Retinal pigment epithelial cell (primary cell): Measurements from ENCODE around the gene SCN11A.

Source experiments
- DNase-seq: peaks from one replicate; pipeline ENCODE4 v3.0.0-alpha.2; 2010; ENCODE audit warnings: low read depth
- H3K4me3 ChIP-seq: 2 replicates; pipeline ENCODE4 v1.5.1; 2011; ENCODE audit warnings: mild to moderate bottlenecking, low read length, control low read depth, moderate library complexity
- CTCF ChIP-seq: conservative IDR thresholded peaks from 2 replicates; pipeline ENCODE4 v1.5.1; 2011; ENCODE audit warnings: low read depth, low read length, control low read depth, inconsistent platforms

The SCN11A gene

GRCh38 chr3:39050029-39050428, 1.7 kb downstream of the SCN11A start:
- H3K4me3 ChIP-seq, result no peak overlapping the region
- no peak for DNase-seq
- TF ChIP-seq CTCF, result no peak

- no peak overlapping the region for H3K4me3 ChIP-seq
- TF ChIP-seq CTCF, result no peak
- no peak for DNase-seq
Measured at GRCh38 chr3:39038165-39038564, 13.6 kb downstream of the SCN11A start.

GRCh38 chr3:39029556-39029955, 22.2 kb downstream of the SCN11A start:
- H3K4me3 ChIP-seq, result no peak overlapping the region
- no peak for DNase-seq

GRCh38 chr3:39028546-39028945, 23.2 kb downstream of the SCN11A start:
- no peak for TF ChIP-seq CTCF
- H3K4me3 ChIP-seq, result no peak overlapping the region
- DNase-seq, result no peak

More at GRCh38 chr3:39029556-39029955, 22.2 kb downstream of the SCN11A start:
- TF ChIP-seq CTCF, result no peak

- no peak for DNase-seq
- TF ChIP-seq CTCF, result no peak
- H3K4me3 ChIP-seq, result no peak overlapping the region
Measured at GRCh38 chr3:39025222-39025970, 26.3 kb downstream of the SCN11A start.

- no peak for TF ChIP-seq CTCF
- no peak overlapping the region for H3K4me3 ChIP-seq
- no peak for DNase-seq
Measured at GRCh38 chr3:39024497-39024896, 27.2 kb downstream of the SCN11A start.

GRCh38 chr3:39022286-39022630, 29.5 kb downstream of the SCN11A start:
- H3K4me3 ChIP-seq, result no peak overlapping the region
- DNase-seq, result no peak
- no peak for TF ChIP-seq CTCF
